IMR-90 (cell line): ENCODE data around the gene USP9X. TPM values are rescaled to one million over a fixed set of nuclear protein-coding genes. Genes with fewer than 3 reads are reported as not detected.

Source experiments
- ATAC-seq: fragments of 200-7000 bp; cut with Tn5 transposase; 2 replicates; pipeline ENCODE4 v1.9.1; 2020; ENCODE audit warnings: low read depth, mild to moderate bottlenecking, moderate library complexity
- BruUV-seq: library from RNA; stranded (reverse); fragments of 400-500 nt; replicated peaks from 2 replicates; lab custom pipeline; 2021; lab: Mats Ljungman, UMichigan
- CTCF ChIA-PET: fragments of 300-600 bp; formaldehyde crosslinking; extraction: SDS; loops from one replicate; lab custom pipeline; 2021; ENCODE audit warnings: antibody characterized with exemption; lab: Yijun Ruan, JAX
- POLR2A ChIA-PET: fragments of 300-600 bp; sonication (Branson Sonifier 250); formaldehyde crosslinking; loops from one replicate; lab custom pipeline; 2022; ENCODE audit warnings: antibody characterized with exemption; ENCODE audit not compliant: unreplicated experiment; lab: Charles Lee
- DNase-seq: peaks from one replicate; pipeline ENCODE4 v3.0.0; 2013
- H2AFZ ChIP-seq: replicated peaks from 2 replicates; pipeline ENCODE3; 2013; ENCODE audit warnings: low read length, mild to moderate bottlenecking; ENCODE audit not compliant: poor library complexity
- H2AK5ac ChIP-seq: 2 replicates; pipeline ENCODE4 v1.6.1; 2013; ENCODE audit warnings: low read depth, low read length, inconsistent platforms
- H2AK9ac ChIP-seq: replicated peaks from 2 replicates; pipeline ENCODE3; 2013; ENCODE audit warnings: mild to moderate bottlenecking, low read depth, low read length, moderate library complexity; ENCODE audit not compliant: poor library complexity
- H2BK120ac ChIP-seq: 2 replicates; pipeline ENCODE4 v1.6.1; 2013; ENCODE audit warnings: low read depth, low read length, inconsistent platforms
- H2BK15ac ChIP-seq: 3 replicates; pipeline ENCODE4 v1.6.1; 2013; ENCODE audit warnings: low read depth, low read length, inconsistent platforms
- H2BK20ac ChIP-seq: 2 replicates; pipeline ENCODE4 v1.6.1; 2013; ENCODE audit warnings: low read depth, mild to moderate bottlenecking, inconsistent platforms, low read length, moderate library complexity
- H2BK5ac ChIP-seq: 2 replicates; pipeline ENCODE4 v1.6.1; 2013; ENCODE audit warnings: mild to moderate bottlenecking, low read depth, low read length, inconsistent platforms; ENCODE audit not compliant: poor library complexity, severe bottlenecking
- H3K14ac ChIP-seq: replicated peaks from 2 replicates; pipeline ENCODE4 v1.6.1; 2013; ENCODE audit warnings: low read depth, low read length, inconsistent platforms
- H3K18ac ChIP-seq: 2 replicates; pipeline ENCODE4 v1.6.1; 2013; ENCODE audit warnings: low read depth, low read length, control low read depth
- H3K23ac ChIP-seq: 2 replicates; pipeline ENCODE4 v1.6.1; 2013; ENCODE audit warnings: low read depth, low read length, inconsistent platforms
- H3K27ac ChIP-seq: 2 replicates; pipeline ENCODE4 v1.5.1; 2013; ENCODE audit warnings: mild to moderate bottlenecking, control low read depth, low read length; ENCODE audit not compliant: insufficient read depth
- H3K27me3 ChIP-seq: 2 replicates; pipeline ENCODE4 v1.6.1; 2013; ENCODE audit warnings: low read length; ENCODE audit not compliant: control insufficient read depth, insufficient read depth
- H3K36me3 ChIP-seq: 2 replicates; pipeline ENCODE4 v1.6.1; 2013; ENCODE audit warnings: low read length, mixed read lengths; ENCODE audit not compliant: control insufficient read depth, insufficient read depth
- H3K4ac ChIP-seq: 2 replicates; pipeline ENCODE4 v1.6.1; 2013; ENCODE audit warnings: low read depth, low read length, inconsistent platforms
- H3K4me1 ChIP-seq: 2 replicates; pipeline ENCODE4 v1.6.1; 2013; ENCODE audit warnings: low read length, mixed read lengths; ENCODE audit not compliant: control insufficient read depth, insufficient read depth
- H3K4me2 ChIP-seq: 2 replicates; pipeline ENCODE4 v1.6.1; 2013; ENCODE audit warnings: low read depth, mild to moderate bottlenecking, control low read depth, low read length, moderate library complexity
- H3K4me3 ChIP-seq: 2 replicates; pipeline ENCODE4 v1.5.1; 2013; ENCODE audit warnings: low read depth, mild to moderate bottlenecking, control low read depth, low read length, moderate library complexity; ENCODE audit not compliant: insufficient read depth
- H3K56ac ChIP-seq: 2 replicates; pipeline ENCODE4 v1.6.1; 2013; ENCODE audit warnings: low read length, inconsistent platforms; ENCODE audit not compliant: insufficient read depth; ENCODE audit errors: extremely low read depth
- H3K79me1 ChIP-seq, 2 experiments: 2 replicates each; pipeline ENCODE4 v1.6.1; 2013; ENCODE audit warnings: low read length in 2 of 2, inconsistent platforms in 1 of 2, low read depth in 1 of 2
- H3K9ac ChIP-seq: 2 replicates; pipeline ENCODE4 v1.6.1; 2013; ENCODE audit warnings: low read depth, low read length, control low read depth
- H3K9me1 ChIP-seq: 2 replicates; pipeline ENCODE4 v1.6.1; 2013; ENCODE audit warnings: low read length, inconsistent platforms; ENCODE audit not compliant: insufficient read depth
- H3K9me3 ChIP-seq: 2 replicates; pipeline ENCODE4 v1.6.1; 2013; ENCODE audit warnings: low read length; ENCODE audit not compliant: control insufficient read depth, insufficient read depth
- H4K20me1 ChIP-seq: 2 replicates; pipeline ENCODE4 v1.6.1; 2013; ENCODE audit warnings: low read length, inconsistent platforms; ENCODE audit not compliant: insufficient read depth
- H4K5ac ChIP-seq: 2 replicates; pipeline ENCODE4 v1.6.1; 2013; ENCODE audit warnings: mild to moderate bottlenecking, low read depth, low read length, control low read depth
- H4K8ac ChIP-seq, 2 experiments: 2 replicates each; pipeline ENCODE4 v1.6.1; 2013; ENCODE audit warnings: low read depth in 2 of 2, low read length in 2 of 2, control low read depth in 1 of 2, inconsistent platforms in 1 of 2
- H4K91ac ChIP-seq: 2 replicates; pipeline ENCODE4 v1.6.1; 2013; ENCODE audit warnings: low read depth, low read length, inconsistent platforms; ENCODE audit not compliant: insufficient read depth
- BHLHE40 ChIP-seq: fragments of 150-350 bp; IDR thresholded peaks from 2 replicates; pipeline ENCODE4 v1.6.1; 2016; ENCODE audit warnings: mild to moderate bottlenecking, low read depth, low read length
- CEBPB ChIP-seq: IDR thresholded peaks from 2 replicates; pipeline ENCODE4 v1.6.1; 2012; ENCODE audit warnings: low read depth, low read length, improper control_type of control experiment
- CHD1 ChIP-seq: IDR thresholded peaks from 2 replicates; pipeline ENCODE4 v1.6.1; 2012; ENCODE audit warnings: low read depth, low read length, improper control_type of control experiment
- CTCF ChIP-seq: conservative IDR thresholded peaks from 2 replicates; pipeline ENCODE4 v1.5.1; 2012; ENCODE audit warnings: mild to moderate bottlenecking, low read depth, low read length, improper control_type of control experiment
- FOS ChIP-seq: fragments of 150-350 bp; IDR thresholded peaks from 2 replicates; pipeline ENCODE4 v1.6.1; 2016; ENCODE audit warnings: low read depth, low read length
- MAFK ChIP-seq: IDR thresholded peaks from 2 replicates; pipeline ENCODE4 v1.6.1; 2012; ENCODE audit warnings: low read depth, low read length, improper control_type of control experiment
- MAZ ChIP-seq: IDR thresholded peaks from 2 replicates; pipeline ENCODE4 v1.6.1; 2012; ENCODE audit warnings: low read depth, mild to moderate bottlenecking, low read length, improper control_type of control experiment, moderate library complexity, borderline replicate concordance
- MXI1 ChIP-seq: IDR thresholded peaks from 2 replicates; pipeline ENCODE4 v1.6.1; 2012; ENCODE audit warnings: low read depth, mild to moderate bottlenecking, low read length, moderate library complexity, borderline replicate concordance
- NFE2L2 ChIP-seq: fragments of 150-350 bp; IDR thresholded peaks from 2 replicates; pipeline ENCODE4 v1.6.1; 2016; ENCODE audit warnings: low read depth, mild to moderate bottlenecking, low read length
- POLR2A ChIP-seq: IDR thresholded peaks from 2 replicates; pipeline ENCODE4 v1.6.1; 2012; ENCODE audit warnings: mild to moderate bottlenecking, low read depth, low read length
- RAD21 ChIP-seq: IDR thresholded peaks from 2 replicates; pipeline ENCODE4 v1.6.1; 2012; ENCODE audit warnings: low read length, improper control_type of control experiment
- RCOR1 ChIP-seq: IDR thresholded peaks from 2 replicates; pipeline ENCODE4 v1.6.1; 2012; ENCODE audit warnings: mild to moderate bottlenecking, low read length, improper control_type of control experiment; ENCODE audit not compliant: insufficient replicate concordance
- RFX5 ChIP-seq: IDR thresholded peaks from 2 replicates; pipeline ENCODE4 v1.8.0; 2012; ENCODE audit warnings: low read depth, mild to moderate bottlenecking, low read length, moderate library complexity
- SMC3 ChIP-seq: fragments of 150-350 bp; IDR thresholded peaks from 2 replicates; pipeline ENCODE4 v1.6.1; 2016; ENCODE audit warnings: low read depth, mild to moderate bottlenecking, antibody characterized with exemption, low read length, moderate library complexity
- USF2 ChIP-seq: fragments of 150-350 bp; IDR thresholded peaks from 2 replicates; pipeline ENCODE4 v1.6.1; 2017; ENCODE audit warnings: mild to moderate bottlenecking, antibody characterized with exemption, low read length, low read depth
- WGBS, 2 experiments: methylation state at CpG; one replicate each; pipeline versions ENCODE4 v1.1.5 to v1.1.7; 2013; ENCODE audit warnings: missing lambda C conversion rate in 2 of 2; ENCODE audit not compliant: insufficient read length in 1 of 2; ENCODE audit errors: extremely low coverage in 2 of 2; 5-methylcytosine and 5-hydroxymethylcytosine counted together
- dilution Hi-C: fragments of 300-500 bp; cut with HindIII; formaldehyde crosslinking; loops from one replicate; pipeline ENCODE4 v1.14.3; 2018; ENCODE audit warnings: low sequenced_read_pairs; ENCODE audit not compliant: unreplicated experiment
- in situ Hi-C: fragments of 300-500 bp; cut with MboI; formaldehyde crosslinking; loops from 3 replicates; pipeline ENCODE4 v1.14.3; 2019; ENCODE audit warnings: low sequenced_read_pairs, inconsistent platforms, mixed read lengths
- intact Hi-C: fragments of 100-400 bp; cut with micrococcal nuclease; formaldehyde crosslinking; loops from 2 replicates; pipeline ENCODE4 v1.10.0; 2022
- polyA plus RNA-seq, 3 experiments: library from polyadenylated mRNA; depleted of rRNA; stranded (reverse); fragments of >200 nt; gene quantifications; 2 replicates each; pipeline ENCODE4 v1.2.3, GENCODE V29; 2012; ENCODE audit warnings: low replicate concordance in 1 of 3
- total RNA-seq: library from RNA; depleted of rRNA; stranded (reverse); fragments of >200 nt; gene quantifications from 2 replicates; pipeline ENCODE4 v1.2.3, GENCODE V29; 2012
- TF ChIP-seq, protein P1 (sequence below): fragments of 150-350 bp; IDR thresholded peaks from 2 replicates; pipeline ENCODE4 v1.6.1; 2016; ENCODE audit warnings: low read depth, mild to moderate bottlenecking, low read length, moderate library complexity, borderline replicate concordance

USP9X gene
- total and polyA plus RNA-seq, 2 of the 4 experiments (the other 2 are of a cell fraction): 17.5 to 104 TPM

DNA sequence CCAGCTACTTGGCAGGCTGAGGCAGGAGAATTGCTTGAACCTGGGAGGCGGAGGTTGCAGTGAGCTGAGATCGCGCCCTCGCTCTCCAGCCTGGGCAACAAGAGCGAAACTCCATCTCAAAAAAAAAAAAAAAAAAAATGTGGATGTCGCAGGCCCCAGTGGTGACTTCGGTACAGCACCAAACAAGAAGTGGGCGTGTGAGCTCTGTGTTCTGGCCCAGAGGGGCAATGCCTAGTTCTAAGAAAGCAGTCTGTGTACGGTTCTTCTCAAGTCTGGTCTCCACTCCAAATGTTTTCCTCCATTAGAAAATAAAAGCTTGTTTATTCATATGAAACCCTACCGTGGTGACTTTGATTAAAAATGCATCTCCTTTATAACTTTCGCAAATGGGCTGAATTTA is 156.7 kb downstream of the USP9X start:
- Histone ChIP-seq H2BK15ac (no peak overlapping the region), H3K23ac (no peak overlapping the region), H2AFZ (no peak overlapping the region), H3K9me1 (no peaks in the 10 kb centered on the region), H3K4me1 (no peaks in the 10 kb centered on the region), H2BK120ac (no peak overlapping the region), H4K91ac (no peak overlapping the region), H3K27ac (no peak overlapping the region), H3K79me1 (no peaks in the 10 kb centered on the region), H3K4me3 (no peak overlapping the region), H2BK20ac (no peak overlapping the region), H4K20me1 (no peaks in the 10 kb centered on the region), H3K4me2 (no peak overlapping the region), H3K14ac (no peak overlapping the region), H2BK5ac (no peak overlapping the region), H3K27me3 (peaks cover 2% of the 10 kb centered on the region; the same call in 1 of the 2 replicates), H2AK9ac (no peak overlapping the region), H3K4ac (no peak overlapping the region), H3K56ac (no peak overlapping the region), H3K9me3 (no peaks in the 10 kb centered on the region), H3K9ac (no peak overlapping the region), H3K18ac (no peak overlapping the region), H4K8ac (no peak overlapping the region), H3K36me3 (no peaks in the 10 kb centered on the region), H4K5ac (no peak overlapping the region), H2AK5ac (no peak overlapping the region)
- DNase-seq: no peak
- dilution Hi-C loops: no loop called here
- no peak for ATAC-seq
- in situ Hi-C loops: loop anchor here (25.0 kb wide), 1 partner anchor 580 kb away; no protein-coding TSS in a partner anchor
- ChIA-PET CTCF (no interaction called here), POLR2A (interaction anchor here (0.7 kb wide), 1 partner anchor 92 kb away, joined by 3 read pairs; no protein-coding TSS in a partner anchor)
- TF ChIP-seq, protein P1, sequence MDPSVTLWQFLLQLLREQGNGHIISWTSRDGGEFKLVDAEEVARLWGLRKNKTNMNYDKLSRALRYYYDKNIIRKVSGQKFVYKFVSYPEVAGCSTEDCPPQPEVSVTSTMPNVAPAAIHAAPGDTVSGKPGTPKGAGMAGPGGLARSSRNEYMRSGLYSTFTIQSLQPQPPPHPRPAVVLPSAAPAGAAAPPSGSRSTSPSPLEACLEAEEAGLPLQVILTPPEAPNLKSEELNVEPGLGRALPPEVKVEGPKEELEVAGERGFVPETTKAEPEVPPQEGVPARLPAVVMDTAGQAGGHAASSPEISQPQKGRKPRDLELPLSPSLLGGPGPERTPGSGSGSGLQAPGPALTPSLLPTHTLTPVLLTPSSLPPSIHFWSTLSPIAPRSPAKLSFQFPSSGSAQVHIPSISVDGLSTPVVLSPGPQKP: no peak
- TF ChIP-seq CHD1: no peak
- no peak for TF ChIP-seq RAD21
- TF ChIP-seq RCOR1: no peak
- TF ChIP-seq POLR2A: no peak
- TF ChIP-seq NFE2L2: no peak
- no peak for TF ChIP-seq MAFK
- no peak for TF ChIP-seq MXI1
- no peak for TF ChIP-seq MAZ
- TF ChIP-seq RFX5: no peak
- no peak for TF ChIP-seq USF2
- TF ChIP-seq CTCF: no peak
- TF ChIP-seq SMC3: no peak
- TF ChIP-seq FOS: no peak
- no peak for TF ChIP-seq CEBPB
- no peak for TF ChIP-seq BHLHE40
- WGBS, 2 experiments: 91% methylated on average over 7 of the region's 11 CpGs; no CpG with 5 or more reads in 1 of the 2 experiments
- no TSS peak for BruUV-seq
- intact Hi-C loops: no loop called here
